K562 treated with DMSO at 1 percent for 12 hours (cell line): ENCODE measurements around the gene TM7SF2. TPM values are rescaled to one million over a fixed set of nuclear protein-coding genes. Genes with fewer than 3 reads are reported as not detected.

Experiments used
- total RNA-seq: library from RNA; unstranded; fragments of 300-600 nt; gene quantifications from 2 replicates; pipeline ENCODE4 v1.2.3, GENCODE V29; 2022; ENCODE audit not compliant: insufficient read depth

The TM7SF2 gene
- 21.6 and 28.9 TPM in 2 replicates for total RNA-seq

DNA sequence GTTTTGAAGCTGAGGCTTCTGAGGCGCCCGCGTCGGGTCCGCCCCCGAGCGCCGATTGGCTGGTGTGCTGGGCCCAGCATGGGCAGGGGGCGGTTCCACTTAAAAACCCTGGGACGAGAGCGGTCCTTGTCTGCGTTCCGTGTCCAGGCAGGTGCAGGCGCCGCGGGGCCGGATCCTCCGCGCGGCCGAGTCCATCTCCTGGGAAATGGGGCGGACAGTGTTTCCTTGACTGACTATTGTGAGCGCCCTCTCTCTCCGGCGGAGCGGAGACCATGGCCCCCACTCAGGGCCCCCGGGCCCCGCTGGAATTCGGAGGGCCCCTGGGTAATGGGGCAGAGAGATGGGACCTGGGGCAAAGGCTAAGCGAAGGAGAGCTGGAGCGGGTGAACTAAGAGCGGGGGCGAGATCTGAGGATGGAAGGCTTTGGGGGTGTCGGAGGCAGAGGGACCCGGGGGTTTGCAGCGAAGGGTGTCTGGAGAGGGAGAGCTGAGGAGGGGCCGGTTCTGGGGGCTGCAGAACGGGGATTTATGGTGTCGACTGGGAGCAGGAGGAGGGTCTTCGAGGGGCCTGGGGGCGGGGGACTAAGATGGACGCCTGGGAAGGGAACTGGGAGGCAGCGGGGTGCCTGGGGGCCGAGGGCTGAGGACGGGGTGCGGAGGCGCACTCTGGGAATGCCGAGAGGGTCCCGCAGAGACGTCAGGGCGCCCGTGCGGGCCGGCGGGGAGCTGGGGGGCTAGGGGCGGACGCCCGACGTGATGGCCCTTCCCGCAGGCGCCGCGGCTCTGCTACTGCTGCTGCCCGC lies at the start of gene TM7SF2:
TSS of gene TM7SF2 (plus strand) at position 129 of the 802 bp plus-strand sequence. CDS start at position 273, 144 bp downstream.

DNA sequence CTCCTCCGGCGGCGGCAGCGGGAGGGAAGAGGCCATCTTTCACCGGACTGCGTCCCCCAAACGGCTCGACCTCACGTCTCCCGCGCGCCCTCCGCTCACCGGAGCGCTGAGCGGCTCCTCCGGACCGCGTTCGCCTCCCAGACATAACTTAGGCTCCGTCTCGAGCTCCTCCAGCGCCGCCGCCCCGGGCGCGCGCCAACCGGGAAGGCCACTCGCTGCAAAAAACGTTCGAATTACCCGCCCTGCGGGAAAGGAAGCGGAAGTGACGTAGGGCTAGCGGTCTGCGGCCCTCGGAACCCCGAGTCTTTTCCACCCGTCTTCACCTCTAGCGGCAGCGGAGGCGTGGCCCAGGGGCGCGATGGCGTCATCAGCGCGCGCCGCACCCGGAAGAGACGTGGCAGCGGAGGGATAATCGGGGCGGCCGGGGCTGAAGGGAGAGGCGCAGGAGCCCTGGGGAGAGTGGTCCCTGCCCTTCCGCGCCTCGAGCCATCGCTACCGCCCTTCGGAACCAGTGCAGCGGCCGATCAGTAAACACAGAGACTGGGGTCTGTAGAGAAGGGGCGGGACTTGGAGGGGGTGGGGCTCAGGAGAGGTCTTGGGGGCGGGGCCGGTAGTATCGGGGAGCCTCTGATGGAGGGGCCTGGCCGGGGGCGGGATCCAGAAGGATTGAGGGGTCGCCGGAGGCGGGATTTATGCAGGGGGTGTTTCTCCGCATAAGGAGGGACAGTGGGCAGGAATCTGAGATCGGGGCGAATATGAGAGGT lies 27.7 kb upstream of the TM7SF2 start, which contains the start of the genes CDCA5 and ZFPL1:
TSS of gene CDCA5 (minus strand) at position 207 of the 764 bp plus-strand sequence. CDS start at position 145, 62 bp downstream.
TSS of gene ZFPL1 (plus strand) at position 389 of the 764 bp plus-strand sequence. CDS start 477 bp downstream, outside the sequence.

GRCh38 chr11:65095974-65096806 lies 15.5 kb upstream of the TM7SF2 start, which contains the start of gene VPS51:
TSS of gene VPS51 (plus strand) at chr11:65096214. CDS start at chr11:65096251, 37 bp downstream.

GRCh38 chr11:65117206-65118096 lies 5.8 kb downstream of the TM7SF2 start, which contains the start of gene ZNHIT2:
TSS of gene ZNHIT2 (minus strand) at chr11:65117701. CDS start at chr11:65117653, 48 bp downstream.

DNA sequence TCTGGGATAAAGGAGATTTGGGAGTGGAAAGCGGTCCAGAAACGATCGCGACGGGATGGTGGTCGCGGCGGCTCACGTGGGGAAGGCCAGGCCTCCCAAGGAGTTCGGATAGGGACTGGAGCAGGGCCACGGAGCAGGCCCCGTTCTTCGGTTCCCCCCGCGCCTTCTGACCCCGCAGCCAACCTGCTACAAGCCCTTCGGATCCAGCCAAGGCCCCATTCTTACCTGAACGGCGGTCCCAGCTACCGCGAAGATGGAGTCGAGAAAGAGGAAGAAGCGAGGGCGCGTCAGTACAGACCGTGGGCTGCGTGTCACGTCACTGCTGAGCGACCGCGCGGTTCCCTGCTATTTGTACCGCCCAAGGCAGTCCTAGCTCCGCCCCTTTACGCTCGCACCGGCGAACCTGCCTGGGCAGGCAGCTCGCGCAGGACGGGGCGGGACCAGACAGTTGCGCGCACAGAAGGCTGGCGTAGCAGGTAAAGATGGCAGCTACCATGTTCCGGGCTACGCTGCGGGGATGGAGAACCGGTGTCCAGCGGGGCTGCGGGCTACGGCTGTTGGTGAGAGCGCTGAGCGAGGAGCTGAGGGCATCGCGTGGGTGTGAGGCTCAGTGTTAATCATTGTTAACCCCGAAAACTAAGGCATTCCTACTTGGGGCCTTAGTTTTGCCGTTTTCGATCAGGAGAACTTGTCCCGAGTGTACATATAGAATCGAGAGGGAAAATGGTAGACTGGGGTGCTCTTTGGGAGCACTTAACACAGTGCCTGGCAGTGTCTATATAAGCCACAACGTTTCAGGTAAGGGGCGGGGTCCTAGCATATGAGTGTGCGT lies 10.4 kb downstream of the TM7SF2 start, which contains the start of the genes FAU and MRPL49:
TSS of gene FAU (minus strand) at position 270 of the 832 bp plus-strand sequence. CDS start 321 bp downstream, outside the sequence.
TSS of gene MRPL49 (plus strand) at position 457 of the 832 bp plus-strand sequence. CDS start at position 483, 26 bp downstream.

GRCh38 chr11:65134240-65134951 lies 22.7 kb downstream of the TM7SF2 start, which contains the start of gene SYVN1:
TSS of gene SYVN1 (minus strand) at chr11:65134519. CDS start at chr11:65133601, 918 bp downstream.

Other genes with a start within 250 kb of the TM7SF2 start
- 40.6 and 54.9 TPM in 2 replicates for gene EHD1, start 233.3 kb upstream of the TM7SF2 start, total RNA-seq
- gene ATG2A, start 194.7 kb upstream of the TM7SF2 start, total RNA-seq = 39.0 and 52.7 TPM in 2 replicates
- 8.6 and 17.6 TPM in 2 replicates for gene PPP2R5B, start 187.2 kb upstream of the TM7SF2 start, total RNA-seq
- not detected in 2 replicates for gene GPHA2, start 176.0 kb upstream of the TM7SF2 start, total RNA-seq
- gene MAJIN, start 139.8 kb upstream of the TM7SF2 start, total RNA-seq = not detected in 2 replicates
- 5.1 and 7.1 TPM in 2 replicates for gene BATF2, start 114.9 kb upstream of the TM7SF2 start, total RNA-seq
- gene ARL2, start 97.7 kb upstream of the TM7SF2 start, total RNA-seq = 96.4 and 125 TPM in 2 replicates
- 35.5 and 47.3 TPM in 2 replicates for gene SNX15, start 84.4 kb upstream of the TM7SF2 start, total RNA-seq
- gene SAC3D1, start 70.7 kb upstream of the TM7SF2 start, total RNA-seq = 47.0 and 58.8 TPM in 2 replicates
- gene NAALADL1, start 53.3 kb upstream of the TM7SF2 start, total RNA-seq = 0.42 and 0.60 TPM in 2 replicates
- 75.1 and 95.6 TPM in 2 replicates for gene CDCA5, start 27.8 kb upstream of the TM7SF2 start, total RNA-seq
- 71.0 and 72.9 TPM in 2 replicates for gene ZFPL1, start 27.6 kb upstream of the TM7SF2 start, total RNA-seq
- gene VPS51, start 15.7 kb upstream of the TM7SF2 start, total RNA-seq = 109 and 208 TPM in 2 replicates
- 23.0 and 39.0 TPM in 2 replicates for gene ZNHIT2, start 5.8 kb downstream of the TM7SF2 start, total RNA-seq
- gene FAU, start 10.3 kb downstream of the TM7SF2 start, total RNA-seq = 1,026 and 1,686 TPM in 2 replicates
- gene MRPL49, start 10.4 kb downstream of the TM7SF2 start, total RNA-seq = 68.8 and 87.9 TPM in 2 replicates
- 30.5 and 61.8 TPM in 2 replicates for gene SYVN1, start 22.6 kb downstream of the TM7SF2 start, total RNA-seq
- gene SPDYC, start 58.4 kb downstream of the TM7SF2 start, total RNA-seq = 15.3 and 19.5 TPM in 2 replicates
- gene CAPN1, start 70.1 kb downstream of the TM7SF2 start, total RNA-seq = 157 and 166 TPM in 2 replicates
- 24.4 and 36.9 TPM in 2 replicates for gene POLA2, start 150.1 kb downstream of the TM7SF2 start, total RNA-seq
- gene CDC42EP2, start 203.0 kb downstream of the TM7SF2 start, total RNA-seq = 1.0 and 6.6 TPM in 2 replicates
- gene DPF2, start 222.0 kb downstream of the TM7SF2 start, total RNA-seq = 41.9 and 70.0 TPM in 2 replicates
- gene TIGD3, start 242.9 kb downstream of the TM7SF2 start, total RNA-seq = 6.5 and 7.1 TPM in 2 replicates